IPS DF 6.9 (cell line): ENCODE results near the gene UNK.
"Not testable (repeated sequence)": the region's sequence is repeated elsewhere in the genome, so short reads cannot be mapped to it uniquely, and the experiment has no call there.

ENCODE experiments used
- DNase-seq: peaks from one replicate; pipeline ENCODE4 v3.0.0-alpha.2; 2013; ENCODE audit warnings: low read depth, low spot score
- H3K27ac ChIP-seq: one replicate; pipeline ENCODE4 v1.5.1; 2013; ENCODE audit warnings: low read length, control low read depth
- H3K27me3 ChIP-seq: 2 replicates; pipeline ENCODE4 v1.6.1; 2013; ENCODE audit warnings: mild to moderate bottlenecking, low read length; ENCODE audit not compliant: control insufficient read depth, insufficient read depth
- H3K36me3 ChIP-seq: 2 replicates; pipeline ENCODE4 v1.6.1; 2013; ENCODE audit warnings: low read length; ENCODE audit not compliant: control insufficient read depth, insufficient read depth
- H3K4me1 ChIP-seq: 2 replicates; pipeline ENCODE4 v1.6.1; 2013; ENCODE audit warnings: low read length; ENCODE audit not compliant: control insufficient read depth, insufficient read depth
- H3K4me3 ChIP-seq: 2 replicates; pipeline ENCODE4 v1.5.1; 2013; ENCODE audit warnings: mild to moderate bottlenecking, low read length
- H3K9me3 ChIP-seq: 2 replicates; pipeline ENCODE4 v1.6.1; 2013; ENCODE audit warnings: low read length, inconsistent platforms; ENCODE audit not compliant: control insufficient read depth, insufficient read depth
- WGBS: extraction: QIAGEN DNeasy Blood & Tissue Kit; methylation state at CpG from one replicate; pipeline ENCODE4 v1.1.7; 2013; ENCODE audit warnings: mixed read lengths, missing lambda C conversion rate; ENCODE audit not compliant: insufficient read length, insufficient coverage; 5-methylcytosine and 5-hydroxymethylcytosine counted together

Gene UNK

DNA sequence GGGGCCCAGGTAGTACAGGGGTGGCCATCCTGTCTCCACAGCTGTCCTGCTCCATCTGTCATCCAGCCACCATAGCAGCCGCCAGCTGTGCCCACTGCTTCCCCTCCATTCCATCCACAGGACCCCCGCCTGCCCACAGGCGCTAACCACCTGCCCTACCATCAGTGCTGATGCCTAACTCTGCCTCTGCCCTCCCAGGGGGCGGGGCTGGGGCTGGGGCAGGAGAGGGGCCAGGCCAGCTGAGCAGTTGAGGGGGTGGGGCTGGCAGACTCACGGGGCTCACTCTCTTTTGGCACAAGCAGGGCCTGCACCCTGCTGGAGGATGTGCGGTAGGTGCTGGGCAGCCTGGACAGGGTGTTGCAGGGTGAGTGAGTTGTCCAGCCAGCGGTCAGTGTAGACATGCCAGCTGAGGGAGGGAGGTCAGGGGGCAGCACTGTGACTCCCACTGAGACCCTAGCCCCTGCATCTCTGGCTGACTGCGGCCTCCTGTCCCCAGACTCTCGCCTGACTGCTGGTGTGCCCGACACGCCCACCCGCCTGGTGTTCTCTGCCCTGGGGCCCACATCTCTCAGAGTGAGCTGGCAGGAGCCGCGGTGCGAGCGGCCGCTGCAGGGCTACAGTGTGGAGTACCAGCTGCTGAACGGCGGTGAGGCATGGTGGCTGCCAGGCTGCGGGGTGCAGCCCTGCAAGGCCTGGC, 29.3 kb upstream of the UNK start:
- Histone ChIP-seq H3K36me3 (0 out of 2 replicates have a peak, but pooled peaks cover 3% of the 10 kb centered on the region), H3K27me3 (no peaks in the 10 kb centered on the region), H3K9me3 (no peaks in the 10 kb centered on the region), H3K4me3 (no peak overlapping the region), H3K4me1 (no peaks in the 10 kb centered on the region), H3K27ac (no peak overlapping the region)
- no peak for DNase-seq
- no CpG with 5 or more reads among the region's 20 CpGs for WGBS

- Histone ChIP-seq H3K4me3 (no peak overlapping the region), H3K9me3 (no peaks in the 10 kb centered on the region), H3K36me3 (0 out of 2 replicates have a peak, but pooled peaks cover 3% of the 10 kb centered on the region), H3K4me1 (no peaks in the 10 kb centered on the region), H3K27me3 (no peaks in the 10 kb centered on the region), H3K27ac (no peak overlapping the region)
- no CpG with 5 or more reads among the region's 2 CpGs for WGBS
- no peak for DNase-seq
Observed at GRCh38 chr17:75755990-75756389, 28.6 kb upstream of the UNK start.

DNA sequence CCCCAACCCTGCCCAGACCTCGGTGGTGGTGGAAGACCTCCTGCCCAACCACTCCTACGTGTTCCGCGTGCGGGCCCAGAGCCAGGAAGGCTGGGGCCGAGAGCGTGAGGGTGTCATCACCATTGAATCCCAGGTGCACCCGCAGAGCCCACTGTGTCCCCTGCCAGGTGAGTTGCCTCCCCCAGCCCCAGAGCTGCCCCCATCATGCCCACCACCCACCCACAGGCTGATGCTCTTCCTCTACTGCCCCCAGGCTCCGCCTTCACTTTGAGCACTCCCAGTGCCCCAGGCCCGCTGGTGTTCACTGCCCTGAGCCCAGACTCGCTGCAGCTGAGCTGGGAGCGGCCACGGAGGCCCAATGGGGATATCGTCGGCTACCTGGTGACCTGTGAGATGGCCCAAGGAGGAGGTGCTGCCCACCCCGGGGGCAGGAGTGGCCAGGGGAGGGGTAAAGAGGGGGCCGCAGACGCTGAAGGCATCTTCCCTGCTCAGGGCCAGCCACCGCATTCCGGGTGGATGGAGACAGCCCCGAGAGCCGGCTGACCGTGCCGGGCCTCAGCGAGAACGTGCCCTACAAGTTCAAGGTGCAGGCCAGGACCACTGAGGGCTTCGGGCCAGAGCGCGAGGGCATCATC, 28.0 kb upstream of the UNK start:
- Histone ChIP-seq H3K27me3 (no peaks in the 10 kb centered on the region), H3K4me3 (no peak overlapping the region), H3K4me1 (no peaks in the 10 kb centered on the region), H3K27ac (no peak overlapping the region), H3K9me3 (no peaks in the 10 kb centered on the region), H3K36me3 (0 out of 2 replicates have a peak, but pooled peaks cover 3% of the 10 kb centered on the region)
- DNase-seq = no peak
- no CpG with 5 or more reads among the region's 29 CpGs for WGBS

DNA sequence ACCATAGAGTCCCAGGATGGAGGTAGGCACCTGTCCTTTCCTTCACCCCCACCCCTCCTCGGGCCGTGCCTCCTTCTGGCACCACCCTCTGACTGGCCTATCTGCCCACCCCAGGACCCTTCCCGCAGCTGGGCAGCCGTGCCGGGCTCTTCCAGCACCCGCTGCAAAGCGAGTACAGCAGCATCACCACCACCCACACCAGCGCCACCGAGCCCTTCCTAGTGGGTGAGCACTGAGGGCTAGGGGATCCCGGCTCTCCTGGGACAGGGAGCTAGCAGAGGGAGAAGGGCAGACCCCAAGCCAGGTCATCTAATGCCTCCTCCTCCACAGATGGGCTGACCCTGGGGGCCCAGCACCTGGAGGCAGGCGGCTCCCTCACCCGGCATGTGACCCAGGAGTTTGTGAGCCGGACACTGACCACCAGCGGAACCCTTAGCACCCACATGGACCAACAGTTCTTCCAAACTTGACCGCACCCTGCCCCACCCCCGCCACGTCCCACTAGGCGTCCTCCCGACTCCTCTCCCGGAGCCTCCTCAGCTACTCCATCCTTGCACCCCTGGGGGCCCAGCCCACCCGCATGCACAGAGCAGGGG, 27.4 kb upstream of the UNK start:
- no peaks in the 10 kb centered on the region for H3K27me3 ChIP-seq
- no CpG with 5 or more reads among the region's 21 CpGs for WGBS
- no peak overlapping the region for H3K4me3 ChIP-seq
- no peaks in the 10 kb centered on the region for H3K4me1 ChIP-seq
- H3K9me3 ChIP-seq = no peaks in the 10 kb centered on the region
- 0 out of 2 replicates have a peak, but pooled peaks cover 3% of the 10 kb centered on the region for H3K36me3 ChIP-seq
- no peak for DNase-seq
- H3K27ac ChIP-seq = no peak overlapping the region

- H3K36me3 ChIP-seq = 0 out of 2 replicates have a peak, but pooled peaks cover 3% of the 10 kb centered on the region
Observed at GRCh38 chr17:75758131-75758905, 26.3 kb upstream of the UNK start.

DNA sequence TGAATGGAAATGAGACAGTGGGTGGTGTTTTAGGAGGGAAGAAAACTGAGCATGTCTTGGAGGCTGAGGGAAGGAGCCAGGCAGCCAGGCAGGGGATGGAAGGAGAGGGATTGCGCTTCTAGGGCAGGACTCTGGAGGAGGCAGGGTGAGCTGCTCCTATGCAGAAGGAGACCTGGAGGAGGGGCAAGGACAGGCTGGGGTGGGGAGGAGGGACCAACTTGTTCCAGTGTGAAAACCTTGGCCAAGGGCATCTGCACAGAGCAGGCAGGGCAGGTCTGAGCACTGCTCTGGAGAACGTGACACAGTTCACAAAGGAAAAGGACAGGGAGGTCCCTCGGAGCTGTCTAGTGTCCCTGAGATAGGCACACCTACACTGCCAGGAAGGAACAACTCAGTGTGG, 25.1 kb upstream of the UNK start:
- no CpG with 5 or more reads among the region's 3 CpGs for WGBS
- Histone ChIP-seq H3K27ac (no peak overlapping the region), H3K4me3 (no peak overlapping the region), H3K4me1 (peaks cover 3% of the 10 kb centered on the region), H3K27me3 (no peaks in the 10 kb centered on the region), H3K9me3 (no peaks in the 10 kb centered on the region), H3K36me3 (0 out of 2 replicates have a peak, but pooled peaks cover 3% of the 10 kb centered on the region)
- DNase-seq = no peak

More at GRCh38 chr17:75758131-75758905, 26.3 kb upstream of the UNK start:
- no CpG with 5 or more reads among the region's 41 CpGs for WGBS
- H3K27ac ChIP-seq = no peak overlapping the region
- H3K27me3 ChIP-seq = no peaks in the 10 kb centered on the region
- no peaks in the 10 kb centered on the region for H3K4me1 ChIP-seq
- H3K4me3 ChIP-seq = no peak overlapping the region
- H3K9me3 ChIP-seq = no peaks in the 10 kb centered on the region
- no peak for DNase-seq

DNA sequence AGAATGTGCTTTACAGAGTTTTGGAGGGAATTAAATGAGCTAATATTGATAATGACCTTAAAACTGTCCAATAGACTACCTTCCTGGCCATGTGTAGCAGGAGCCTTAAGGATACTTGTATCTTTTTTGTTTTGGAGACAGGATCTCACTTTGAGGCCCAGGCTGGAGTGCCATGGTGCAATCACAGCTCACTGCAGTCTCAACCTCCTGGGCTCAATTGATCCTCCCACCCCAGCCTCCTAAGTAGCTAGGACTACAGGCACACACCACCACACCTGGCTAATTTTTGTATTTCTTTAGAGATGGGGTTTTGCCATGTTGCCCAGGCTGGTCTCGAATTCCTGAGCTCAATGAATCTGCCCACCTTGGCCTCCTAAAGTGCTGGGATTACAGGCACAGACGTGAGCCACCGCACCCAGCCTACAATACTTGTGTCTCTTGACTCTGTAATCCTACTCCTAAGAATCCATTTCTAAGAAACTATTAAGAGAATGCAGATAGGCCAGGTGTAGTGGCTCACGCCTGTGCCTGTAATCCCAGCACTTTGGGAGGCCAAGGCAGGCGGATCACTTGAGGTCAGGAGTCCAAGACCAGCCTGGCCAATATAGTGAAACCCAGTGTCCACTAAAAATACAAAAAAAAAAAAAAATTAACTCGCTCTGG, 24.5 kb upstream of the UNK start:
- H3K4me1 ChIP-seq, H3K9me3 ChIP-seq, DNase-seq, H3K27me3 ChIP-seq, H3K27ac ChIP-seq, H3K36me3 ChIP-seq, H3K4me3 ChIP-seq: not testable (repeated sequence)
- WGBS = no CpG with 5 or more reads among the region's 6 CpGs

DNA sequence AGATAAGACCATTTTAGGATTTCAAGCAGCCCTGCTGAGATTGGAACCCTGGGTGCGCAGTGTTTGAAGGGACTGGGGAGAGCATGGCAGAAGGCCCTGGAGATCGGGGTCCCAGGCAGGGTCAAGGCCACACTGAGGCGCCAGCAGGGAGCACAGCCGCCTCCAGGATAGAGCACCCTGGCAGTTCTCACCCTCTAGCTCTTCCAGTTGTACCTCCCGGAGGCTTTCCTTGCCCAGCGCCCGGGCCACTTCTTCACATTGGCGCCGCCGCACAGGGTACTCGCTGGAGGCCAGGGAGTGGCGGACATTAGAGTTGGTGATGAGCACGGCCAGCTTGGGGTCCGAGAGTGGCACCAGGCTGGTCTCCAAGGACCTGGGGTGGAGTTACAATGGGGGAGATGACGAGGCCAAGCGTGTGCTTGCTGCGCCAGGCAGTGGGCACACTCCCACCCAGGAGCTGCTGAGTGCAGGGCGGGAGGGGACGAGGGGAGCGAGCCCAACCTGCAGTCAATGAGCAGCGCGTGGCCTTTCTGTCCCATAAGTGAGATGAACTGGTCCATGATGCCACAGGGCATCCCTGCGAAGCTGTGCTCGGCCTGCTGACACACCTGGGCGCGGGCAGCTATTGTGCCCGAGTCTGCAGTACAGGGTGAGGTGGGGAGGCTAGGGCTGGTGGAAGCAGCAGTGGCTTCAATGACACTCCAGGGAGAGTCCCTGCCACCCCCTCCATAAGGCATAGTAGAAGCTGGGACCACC, 21.9 kb upstream of the UNK start:
- no peak for DNase-seq
- Histone ChIP-seq H3K9me3 (no peaks in the 10 kb centered on the region), H3K27ac (no peak overlapping the region), H3K27me3 (no peaks in the 10 kb centered on the region), H3K4me1 (peaks cover 3% of the 10 kb centered on the region), H3K4me3 (no peak overlapping the region), H3K36me3 (0 out of 2 replicates have a peak, but pooled peaks cover 2% of the 10 kb centered on the region)
- WGBS = no CpG with 5 or more reads among the region's 27 CpGs

DNA sequence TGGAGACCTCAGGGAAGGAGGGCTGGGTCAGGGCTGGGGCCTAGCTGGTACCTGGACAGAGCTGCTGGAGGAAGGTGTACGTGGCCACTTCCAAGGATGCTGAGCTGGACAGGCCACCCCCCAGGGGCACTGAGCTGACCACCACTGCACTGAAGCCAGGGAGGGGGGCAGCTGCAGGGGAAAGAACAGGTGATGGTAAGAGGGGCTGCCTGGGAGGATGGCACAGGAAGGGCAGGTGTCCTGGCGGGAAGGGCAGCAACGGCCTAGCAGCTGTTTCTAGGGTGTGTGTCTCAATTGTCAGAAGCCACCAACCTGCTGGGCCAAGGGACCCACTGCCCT, 21.4 kb upstream of the UNK start:
- no peak overlapping the region for H3K4me3 ChIP-seq
- WGBS = no CpG with 5 or more reads among the region's 3 CpGs
- H3K27ac ChIP-seq = no peak overlapping the region
- no peaks in the 10 kb centered on the region for H3K27me3 ChIP-seq
- H3K4me1 ChIP-seq = peaks cover 3% of the 10 kb centered on the region
- no peaks in the 10 kb centered on the region for H3K9me3 ChIP-seq
- no peak for DNase-seq
- H3K36me3 ChIP-seq = no peaks in the 10 kb centered on the region
